Endothelial cell of umbilical vein (primary cell): ENCODE results near the gene TECPR2. TPM values are rescaled to one million over a fixed set of nuclear protein-coding genes. Genes with fewer than 3 reads are reported as not detected.

Source experiments
- BruUV-seq: library from RNA; stranded (reverse); fragments of 400-500 nt; replicated peaks from 2 replicates; lab custom pipeline; 2021; lab: Mats Ljungman, UMichigan
- CTCF ChIA-PET: fragments of 300-600, 350-600 bp; sonication (Branson Sonifier 250); formaldehyde crosslinking; loops from one replicate; lab custom pipeline; 2021; ENCODE audit warnings: antibody characterized with exemption, inconsistent platforms; lab: Charles Lee
- POLR2A ChIA-PET: fragments of 300-600, 350-600 bp; sonication (Branson Sonifier 250); formaldehyde crosslinking; loops from one replicate; lab custom pipeline; 2021; ENCODE audit warnings: antibody characterized with exemption, inconsistent platforms; lab: Charles Lee
- DNase-seq: peaks from one replicate; pipeline ENCODE4 v3.0.0-alpha.2; 2011; ENCODE audit warnings: low read depth, low spot score
- FAIRE-seq: peaks from 2 replicates; lab custom pipeline; 2011; peaks lifted over from hg19 to GRCh38; lab: Jason Lieb, UNC
- H2AFZ ChIP-seq: 2 replicates; pipeline ENCODE4 v1.6.0; 2012; ENCODE audit warnings: low read depth, low read length, control low read depth, inconsistent platforms
- H3K27ac ChIP-seq: 2 replicates; pipeline ENCODE4 v1.5.1; 2011; ENCODE audit warnings: low read depth, mild to moderate bottlenecking, control low read depth, low read length, moderate library complexity; ENCODE audit not compliant: insufficient read depth
- H3K27me3 ChIP-seq, 2 experiments: 2 replicates each; pipeline versions ENCODE4 v1.6.0 to v1.6.1; 2011; ENCODE audit warnings: low read length in 2 of 2, mixed read lengths in 1 of 2; ENCODE audit not compliant: control insufficient read depth in 2 of 2, insufficient read depth in 2 of 2
- H3K36me3 ChIP-seq, 2 experiments: 2 replicates in 1 of 2; 3 replicates in 1 of 2; pipeline ENCODE4 v1.5.1; 2011; ENCODE audit warnings: low read length in 2 of 2, mild to moderate bottlenecking in 1 of 2, moderate library complexity in 1 of 2; ENCODE audit not compliant: control insufficient read depth in 2 of 2, insufficient read depth in 2 of 2; ENCODE audit errors: extremely low read depth in 1 of 2
- H3K4me1 ChIP-seq: 3 replicates; pipeline ENCODE4 v1.5.1; 2011; ENCODE audit warnings: mild to moderate bottlenecking, low read length; ENCODE audit not compliant: control insufficient read depth, insufficient read depth; ENCODE audit errors: extremely low read depth
- H3K4me2 ChIP-seq: 2 replicates; pipeline ENCODE4 v1.6.1; 2011; ENCODE audit warnings: low read length, control low read depth, mixed read lengths; ENCODE audit not compliant: insufficient read depth
- H3K4me3 ChIP-seq, 3 experiments: fragments of 200-600 bp in 1 of 3; sonication (generic), shearing (Covaris generic) in 1 of 3; replicated peaks in 1 of 3; 2 replicates each; pipeline ENCODE4 v1.5.1; 2011 to 2016; ENCODE audit warnings: control low read depth in 3 of 3, low read length in 3 of 3, mild to moderate bottlenecking in 2 of 3, inconsistent platforms in 1 of 3, low read depth in 1 of 3, moderate library complexity in 1 of 3; ENCODE audit not compliant: insufficient read depth in 1 of 3
- H3K79me2 ChIP-seq: 2 replicates; pipeline ENCODE4 v1.6.0; 2012; ENCODE audit warnings: low read length, inconsistent platforms; ENCODE audit not compliant: control insufficient read depth, insufficient read depth
- H3K9ac ChIP-seq: replicated peaks from 2 replicates; pipeline ENCODE3; 2011; ENCODE audit warnings: low read length, control low read depth; ENCODE audit not compliant: insufficient read depth; ENCODE audit errors: extremely low read depth
- H3K9me1 ChIP-seq: replicated peaks from 3 replicates; pipeline ENCODE4 v1.6.0; 2011; ENCODE audit warnings: mild to moderate bottlenecking, low read length; ENCODE audit not compliant: control insufficient read depth, insufficient read depth; ENCODE audit errors: extremely low read depth
- H3K9me3 ChIP-seq: replicated peaks from 2 replicates; pipeline ENCODE4 v1.5.1; 2012; ENCODE audit warnings: low read length, inconsistent platforms; ENCODE audit not compliant: control insufficient read depth, insufficient read depth
- H4K20me1 ChIP-seq: replicated peaks from 2 replicates; pipeline ENCODE3; 2011; ENCODE audit warnings: mild to moderate bottlenecking, low read length; ENCODE audit not compliant: control insufficient read depth, insufficient read depth; ENCODE audit errors: extremely low read depth
- EZH2 ChIP-seq: IDR thresholded peaks from 2 replicates; pipeline ENCODE4 v1.6.1; 2012; ENCODE audit warnings: borderline replicate concordance, low read depth, mild to moderate bottlenecking, moderate library complexity, low read length, inconsistent platforms; ENCODE audit not compliant: severe bottlenecking
- JUN ChIP-seq: IDR thresholded peaks from 2 replicates; pipeline ENCODE4 v1.6.1; 2011; ENCODE audit warnings: borderline replicate concordance, low read depth; ENCODE audit not compliant: insufficient read length, insufficient read depth
- POLR2AphosphoS5 ChIP-seq: IDR thresholded peaks from 2 replicates; pipeline ENCODE4 v1.6.1; 2012; ENCODE audit warnings: low read depth, mild to moderate bottlenecking, control low read depth, low read length, moderate library complexity; ENCODE audit not compliant: insufficient read depth
- dilution Hi-C: fragments of 300-500 bp; cut with MboI; formaldehyde crosslinking; loops from one replicate; pipeline ENCODE4 v1.15.0; 2019; ENCODE audit warnings: low sequenced_read_pairs; ENCODE audit not compliant: extremely low pct_ligation_motif_present
- intact Hi-C: fragments of 100-400 bp; cut with micrococcal nuclease; formaldehyde crosslinking; loops from one replicate; pipeline ENCODE4 v1.10.0; 2022
- polyA plus RNA-seq, 4 experiments: library from polyadenylated mRNA; depleted of rRNA in 3 of 4; stranded (reverse) in 3 of 4; unstranded in 1 of 4; fragments of >200 nt; gene quantifications; 2 replicates each; pipeline versions ENCODE4 v1.2.1 to v1.2.3, GENCODE V29; 2011 to 2012; ENCODE audit warnings: missing spikeins in 1 of 4
- total RNA-seq: library from RNA; stranded (reverse); gene quantifications from 2 replicates; pipeline ENCODE4 v1.2.3, GENCODE V29; 2021

The TECPR2 gene
- total and polyA plus RNA-seq, 2 donors (not counting 3 experiments of a cell fraction or from before 2014, with no cell fraction given) = 8.9 to 21.5 TPM

DNA sequence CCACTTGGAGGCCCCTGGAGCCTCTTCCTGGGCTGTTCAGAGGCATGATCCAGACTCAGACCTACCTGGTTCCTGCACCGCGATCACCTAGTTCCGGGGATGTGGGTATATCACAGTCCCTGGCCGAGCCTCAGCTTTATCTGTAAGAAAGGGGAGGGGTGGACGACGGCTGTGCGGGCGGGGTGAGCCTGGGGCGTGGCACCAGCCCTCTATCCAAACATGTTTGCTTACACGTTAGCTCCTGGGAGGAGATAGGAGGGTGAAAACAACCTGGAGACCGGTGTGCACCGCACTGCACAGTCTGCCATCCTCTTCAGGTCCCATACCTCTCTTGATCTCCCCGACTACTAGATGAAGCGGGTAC lies 145.7 kb downstream of the TECPR2 start:
- H3K9me1 ChIP-seq = no peaks in the 10 kb centered on the region
- DNase-seq (no peak), FAIRE-seq (no peak)
- peak overlapping the region in 1 of 3 experiments; percentile 57 for H3K4me3 ChIP-seq
- intact Hi-C loops (loop anchor here (2.0 to 10.0 kb wide), 2 partner anchors 70 to 144 kb away; partner anchors contain the start of genes CINP and TECPR2), dilution Hi-C loops (loop anchor here (10.0 kb wide), 1 partner anchor 64 kb away; no protein-coding TSS in a partner anchor)
- no peaks in the 10 kb centered on the region for H4K20me1 ChIP-seq
- peaks cover 3% of the 10 kb centered on the region for H3K79me2 ChIP-seq
- CTCF ChIA-PET = interaction anchor here (0.8 kb wide), 1 partner anchor 70 kb away, joined by 7 read pairs; no protein-coding TSS in a partner anchor
- no peak overlapping the region for H3K27ac ChIP-seq
- POLR2A ChIA-PET = no interaction called here
- peak overlapping the region; percentile 16 for H3K4me2 ChIP-seq
- no peak overlapping the region for H2AFZ ChIP-seq
- peaks cover 0 to 2% of the 10 kb centered on the region in 2 experiments for H3K36me3 ChIP-seq
- TF ChIP-seq EZH2 = no peak
- no peaks in the 10 kb centered on the region for H3K9me3 ChIP-seq
- no TSS peak for BruUV-seq
- H3K9ac ChIP-seq = no peak overlapping the region
- peaks cover 18% of the 10 kb centered on the region for H3K4me1 ChIP-seq
- no peaks in the 10 kb centered on the region for H3K27me3 ChIP-seq

DNA sequence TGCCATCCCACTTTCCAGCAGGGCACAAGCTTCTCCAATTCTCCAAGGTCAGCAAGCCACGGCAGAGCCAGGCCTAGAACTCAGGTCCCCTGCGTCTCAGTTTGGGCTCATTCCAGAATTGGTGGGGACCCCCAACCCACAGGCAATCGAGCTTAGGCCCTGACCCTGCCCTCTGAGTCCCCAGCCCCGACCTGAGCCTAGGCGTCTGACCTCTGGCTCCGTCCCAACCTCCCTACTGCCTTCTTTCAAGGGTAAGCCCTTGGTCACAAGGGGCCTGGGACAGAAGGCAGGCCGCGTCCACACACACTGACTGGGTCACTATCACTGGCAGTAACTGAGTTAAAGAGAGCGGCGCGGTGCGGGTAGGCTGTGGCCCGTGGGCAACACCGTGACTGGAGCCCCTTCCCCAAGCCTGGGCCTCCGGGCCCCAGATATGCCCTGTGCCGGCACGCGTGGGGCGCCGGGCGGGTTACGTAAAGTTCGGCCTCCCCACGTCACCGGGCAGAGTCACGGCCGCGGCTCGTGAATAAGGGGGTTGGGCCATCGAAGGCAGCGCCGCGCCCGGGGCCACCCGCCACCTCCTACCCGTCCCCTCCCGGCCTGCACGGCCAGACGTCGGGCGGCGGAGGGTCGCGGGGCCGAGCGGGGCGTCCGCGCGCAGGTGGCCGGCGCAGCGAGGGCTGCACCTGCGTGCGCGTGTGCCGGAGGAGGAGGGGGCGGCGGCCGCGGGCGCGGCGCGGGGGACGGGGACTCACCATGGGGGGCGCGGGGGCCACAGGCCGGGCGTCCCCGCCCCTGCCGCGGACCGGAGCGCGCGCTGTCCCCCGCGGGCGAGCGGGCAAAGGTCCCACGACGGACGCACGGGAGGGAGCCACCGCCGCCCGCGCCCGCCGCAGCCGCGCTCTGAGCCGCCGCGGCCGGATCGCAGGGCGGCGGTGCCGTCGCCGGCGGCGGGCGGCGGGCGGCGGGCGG lies 146.3 kb downstream of the TECPR2 start:
- H4K20me1 ChIP-seq = no peaks in the 10 kb centered on the region
- peak overlapping the region; percentile 3 to 60 (median 57) for H3K4me3 ChIP-seq
- no peaks in the 10 kb centered on the region for H3K27me3 ChIP-seq
- DNase-seq (peak; percentile 35), FAIRE-seq (peak; percentile 55)
- peak overlapping the region; percentile 7 for H2AFZ ChIP-seq
- dilution Hi-C loops = loop anchor here (10.0 kb wide), 1 partner anchor 64 kb away; no protein-coding TSS in a partner anchor
- CTCF ChIA-PET = interaction anchor here (0.8 to 1.0 kb wide), 7 partner anchors 8 to 191 kb away, joined by 3 to 10 read pairs (median 6); no protein-coding TSS in a partner anchor
- peaks cover 12% of the 10 kb centered on the region for H3K4me1 ChIP-seq
- TSS peak; percentile 42 for BruUV-seq
- intact Hi-C loops = loop anchor here (2.0 to 10.0 kb wide), 2 partner anchors 70 to 144 kb away; partner anchors contain the start of genes CINP and TECPR2
- no peaks in the 10 kb centered on the region for H3K9me3 ChIP-seq
- H3K9ac ChIP-seq = peak overlapping the region; percentile 58
- H3K36me3 ChIP-seq = peaks cover 0 to 2% of the 10 kb centered on the region in 2 experiments
- H3K27ac ChIP-seq = peak overlapping the region; percentile 63
- peak overlapping the region; percentile 16 for H3K4me2 ChIP-seq
- H3K9me1 ChIP-seq = no peaks in the 10 kb centered on the region
- peaks cover 3% of the 10 kb centered on the region for H3K79me2 ChIP-seq
- no peak for TF ChIP-seq JUN
- peak; percentile 17 for TF ChIP-seq POLR2AphosphoS5
- POLR2A ChIA-PET = no interaction called here
